GM23338 (cell line): Measurements from ENCODE around the gene CATSPERZ. TPM values are rescaled to one million over a fixed set of nuclear protein-coding genes. Genes with fewer than 3 reads are reported as not detected.

ENCODE experiments used
- ATAC-seq: fragments of 200-7000 bp; cut with Tn5 transposase; 3 replicates; pipeline ENCODE4 v1.9.1; 2020
- DNase-seq: peaks from one replicate; pipeline ENCODE4 v3.0.0-alpha.2; 2015; ENCODE audit warnings: low spot score
- H2AFZ ChIP-seq: fragments of 200-600 bp; sonication (generic); 2 replicates; pipeline ENCODE4 v1.8.0; 2016; ENCODE audit warnings: antibody characterized with exemption, mild to moderate bottlenecking, moderate library complexity
- H3F3A ChIP-seq: fragments of 200-600 bp; sonication (generic); replicated peaks from 2 replicates; pipeline ENCODE4 v1.8.0; 2017; ENCODE audit warnings: antibody characterized with exemption, mixed run types, low read depth
- H3K27ac ChIP-seq: fragments of 200-600 bp; sonication (generic); 2 replicates; pipeline ENCODE4 v1.6.1; 2016; ENCODE audit warnings: low read depth
- H3K27me3 ChIP-seq: fragments of 200-600 bp; sonication (generic); 2 replicates; pipeline ENCODE4 v1.8.0; 2016; ENCODE audit warnings: mild to moderate bottlenecking, mixed run types, moderate library complexity; ENCODE audit not compliant: insufficient read depth
- H3K36me3 ChIP-seq: fragments of 200-600 bp; sonication (generic); 2 replicates; pipeline ENCODE4 v1.8.0; 2016; ENCODE audit warnings: mild to moderate bottlenecking; ENCODE audit not compliant: insufficient read depth
- H3K4me1 ChIP-seq: fragments of 200-600 bp; sonication (generic); 2 replicates; pipeline ENCODE4 v1.8.0; 2016; ENCODE audit warnings: mild to moderate bottlenecking, moderate library complexity; ENCODE audit not compliant: insufficient read depth
- H3K4me2 ChIP-seq: fragments of 200-600 bp; sonication (generic); 2 replicates; pipeline ENCODE4 v1.7.1; 2017; ENCODE audit warnings: mixed run types
- H3K4me3 ChIP-seq: fragments of 200-600 bp; sonication (generic); 2 replicates; pipeline ENCODE4 v1.6.1; 2016; ENCODE audit warnings: mixed run types
- H3K79me2 ChIP-seq: fragments of 200-600 bp; sonication (generic); replicated peaks from 2 replicates; pipeline ENCODE4 v1.8.0; 2017; ENCODE audit warnings: mild to moderate bottlenecking; ENCODE audit not compliant: insufficient read depth
- H3K9me2 ChIP-seq: fragments of 200-600 bp; sonication (generic); 2 replicates; pipeline ENCODE4 v1.8.0; 2017; ENCODE audit not compliant: insufficient read depth
- H4K20me1 ChIP-seq: fragments of 200-600 bp; sonication (generic); replicated peaks from 2 replicates; pipeline ENCODE4 v1.8.0; 2017; ENCODE audit warnings: mild to moderate bottlenecking; ENCODE audit not compliant: insufficient read depth
- H3K27ac Mint-ChIP-seq: 2 replicates; pipeline ENCODE4 v1.8.0; 2020; ENCODE audit warnings: inconsistent platforms, mild to moderate bottlenecking, moderate library complexity, mixed read lengths
- H3K27me3 Mint-ChIP-seq: 3 replicates; pipeline ENCODE4 v1.8.0; 2022; ENCODE audit warnings: low read depth, mild to moderate bottlenecking, moderate library complexity, mixed read lengths, inconsistent platforms; ENCODE audit not compliant: insufficient read depth, poor library complexity
- H3K36me3 Mint-ChIP-seq: 3 replicates; pipeline ENCODE4 v1.8.0; 2021; ENCODE audit warnings: low read depth, mild to moderate bottlenecking, inconsistent platforms, moderate library complexity, mixed read lengths
- H3K4me1 Mint-ChIP-seq: 3 replicates; pipeline ENCODE4 v1.8.0; 2020; ENCODE audit warnings: mild to moderate bottlenecking, inconsistent platforms, mixed read lengths
- H3K4me3 Mint-ChIP-seq: 3 replicates; pipeline ENCODE4 v1.8.0; 2021; ENCODE audit warnings: moderate library complexity, mild to moderate bottlenecking, inconsistent platforms, mixed read lengths
- H3K9me3 Mint-ChIP-seq: 3 replicates; pipeline ENCODE4 v1.8.0; 2020; ENCODE audit warnings: moderate library complexity, mild to moderate bottlenecking, inconsistent platforms, mixed read lengths
- CREB1 ChIP-seq: fragments of 250-450 bp; sonication (Bioruptor Pico); IDR thresholded peaks from 2 replicates; pipeline ENCODE4 v1.5.0; 2020; ENCODE audit warnings: low read depth, mild to moderate bottlenecking, moderate library complexity
- CTCF ChIP-seq, 2 experiments: fragments of 200-600 bp in 1 of 2; sonication (generic) in 1 of 2; conservative IDR thresholded peaks; 2 replicates each; pipeline versions ENCODE4 v1.5.1 to v1.6.1; 2016 to 2017; ENCODE audit warnings: antibody characterized with exemption in 2 of 2, low read depth in 2 of 2, mild to moderate bottlenecking in 2 of 2, moderate library complexity in 1 of 2
- ETS1 ChIP-seq: IDR thresholded peaks from 2 replicates; pipeline ENCODE4 v1.6.1; 2016; ENCODE audit warnings: antibody characterized with exemption
- EZH2 ChIP-seq: fragments of 200-600 bp; sonication (generic); IDR thresholded peaks from one replicate; pipeline ENCODE4 v1.8.0; 2017; ENCODE audit warnings: antibody characterized with exemption, mild to moderate bottlenecking, low read depth; ENCODE audit not compliant: unreplicated experiment
- EZH2phosphoT487 ChIP-seq: fragments of 200-600 bp; sonication (generic); IDR thresholded peaks from one replicate; pipeline ENCODE4 v1.8.1; 2018; ENCODE audit warnings: antibody characterized with exemption; ENCODE audit not compliant: unreplicated experiment
- JUNB ChIP-seq: IDR thresholded peaks from one replicate; pipeline ENCODE4 v1.6.1; 2016; ENCODE audit warnings: antibody characterized with exemption; ENCODE audit not compliant: unreplicated experiment
- NANOG ChIP-seq: IDR thresholded peaks from 2 replicates; pipeline ENCODE4 v1.6.1; 2016; ENCODE audit warnings: antibody characterized with exemption, borderline replicate concordance
- POLR2AphosphoS5 ChIP-seq: IDR thresholded peaks from 2 replicates; pipeline ENCODE4 v1.6.1; 2016; ENCODE audit warnings: antibody characterized with exemption, low read depth
- REST ChIP-seq: IDR thresholded peaks from one replicate; pipeline ENCODE4 v1.6.1; 2018; ENCODE audit warnings: antibody characterized with exemption; ENCODE audit not compliant: unreplicated experiment
- STAT1 ChIP-seq: IDR thresholded peaks from one replicate; pipeline ENCODE4 v1.6.1; 2016; ENCODE audit warnings: antibody characterized with exemption; ENCODE audit not compliant: unreplicated experiment
- ZNF114 ChIP-seq: fragments of 250-450 bp; sonication (Bioruptor Pico); IDR thresholded peaks from 2 replicates; pipeline ENCODE4 v1.5.0; 2020; ENCODE audit warnings: mild to moderate bottlenecking, moderate library complexity
- ZNF331 ChIP-seq: fragments of 250-450 bp; sonication (Bioruptor Pico); IDR thresholded peaks from 2 replicates; pipeline ENCODE4 v1.5.0; 2020; ENCODE audit warnings: low read depth, mild to moderate bottlenecking, moderate library complexity
- ZNF462 ChIP-seq: fragments of 250-450 bp; sonication (Bioruptor Pico); IDR thresholded peaks from 2 replicates; pipeline ENCODE4 v1.5.0; 2020; ENCODE audit warnings: mild to moderate bottlenecking, moderate library complexity
- polyA plus RNA-seq: library from polyadenylated mRNA; unstranded; fragments of >200 nt; fragmentation: Nextera tagmentation; extraction: Ambion mirVana; gene quantifications from 2 replicates; pipeline ENCODE4 v1.2.1, GENCODE V29; 2016
- total RNA-seq: library from RNA; depleted of rRNA; stranded (reverse); fragments of >200 nt; shearing (Covaris generic); gene quantifications from 2 replicates; pipeline ENCODE4 v1.2.3, GENCODE V29; 2014

The CATSPERZ gene
- total and polyA plus RNA-seq, 2 experiments from 2014 or later, result 0.99 TPM; not detected in 1

GRCh38 chr11:64327993-64328392, 27.8 kb downstream of the CATSPERZ start:
- Mint-ChIP-seq H3K27me3 (peaks cover 4% of the 10 kb centered on the region), H3K4me3 (no peak overlapping the region), H3K4me1 (peaks cover 17% of the 10 kb centered on the region), H3K36me3 (no peaks in the 10 kb centered on the region), H3K27ac (no peak overlapping the region), H3K9me3 (no peaks in the 10 kb centered on the region)
- Histone ChIP-seq H3K36me3 (no peaks in the 10 kb centered on the region), H3K4me1 (peaks cover 8% of the 10 kb centered on the region), H4K20me1 (no peaks in the 10 kb centered on the region), H3K4me2 (no peak overlapping the region), H3K27ac (no peak overlapping the region), H3K27me3 (no peaks in the 10 kb centered on the region), H3K9me2 (no peaks in the 10 kb centered on the region), H3K4me3 (no peak overlapping the region), H3F3A (0 out of 2 replicates have a peak, but pooled peaks cover 8% of the 10 kb centered on the region), H2AFZ (no peak overlapping the region), H3K79me2 (no peaks in the 10 kb centered on the region)
- TF ChIP-seq CREB1 (CRISPR knock-in tag), result no peak
- TF ChIP-seq NANOG, result no peak
- TF ChIP-seq POLR2AphosphoS5, result no peak
- TF ChIP-seq EZH2phosphoT487, result no peak
- no peak for TF ChIP-seq CTCF (conservative IDR thresholded peaks at IDR 0.05; ENCODE audit: low read depth in 2 of 2)
- no peak for TF ChIP-seq REST
- TF ChIP-seq ZNF114 (CRISPR knock-in tag), result no peak
- no peak for TF ChIP-seq ZNF462 (CRISPR knock-in tag)
- no peak for TF ChIP-seq ETS1
- TF ChIP-seq STAT1, result no peak
- TF ChIP-seq ZNF331 (CRISPR knock-in tag), result no peak
- no peak for TF ChIP-seq EZH2
- TF ChIP-seq JUNB, result no peak
- DNase-seq (no peak), ATAC-seq (no peak)
